ENCODE measurements around the gene PCBP3.

DNA sequence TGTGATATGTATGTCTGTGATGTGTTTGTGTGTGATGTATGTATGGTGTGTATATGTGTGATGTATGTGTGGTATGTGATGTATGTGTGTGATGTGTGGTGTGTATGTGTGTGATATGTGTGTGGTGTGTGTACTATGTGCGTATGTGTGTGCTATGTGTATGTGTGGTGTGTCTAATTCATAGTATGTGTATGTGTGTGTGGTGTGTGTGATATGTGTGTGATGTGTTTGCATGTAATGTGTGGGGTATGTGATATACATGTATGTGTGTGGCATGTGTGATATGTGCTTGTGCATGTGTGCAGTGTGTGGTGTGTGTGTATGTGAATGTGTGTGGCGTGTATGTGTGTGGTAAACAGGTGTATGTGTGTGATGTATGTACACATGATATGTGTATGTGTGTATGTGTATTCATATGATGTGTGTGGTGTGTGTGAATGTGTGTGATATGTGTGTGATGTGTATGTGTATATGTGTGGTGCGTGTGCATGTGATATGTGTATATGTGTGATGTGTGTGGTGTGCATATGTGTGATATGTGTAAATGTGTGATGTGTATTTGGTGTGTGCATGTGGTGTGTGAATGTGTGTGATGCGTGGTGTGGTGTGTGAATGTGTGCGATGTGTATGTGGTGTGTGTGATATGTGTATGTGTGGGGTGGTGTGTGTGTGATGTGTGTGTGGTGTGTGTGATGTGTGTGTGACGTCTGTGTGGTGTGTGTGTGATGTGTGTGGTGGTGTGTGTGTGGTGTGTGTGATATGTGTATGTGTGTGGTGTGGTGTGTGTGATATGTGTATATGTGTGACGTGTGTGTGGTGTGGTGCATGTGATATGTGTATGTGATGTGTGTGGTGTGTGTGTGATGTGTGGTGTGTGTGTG, 8.0 kb upstream of the PCBP3 start:
- TF ChIP-seq, protein P1, sequence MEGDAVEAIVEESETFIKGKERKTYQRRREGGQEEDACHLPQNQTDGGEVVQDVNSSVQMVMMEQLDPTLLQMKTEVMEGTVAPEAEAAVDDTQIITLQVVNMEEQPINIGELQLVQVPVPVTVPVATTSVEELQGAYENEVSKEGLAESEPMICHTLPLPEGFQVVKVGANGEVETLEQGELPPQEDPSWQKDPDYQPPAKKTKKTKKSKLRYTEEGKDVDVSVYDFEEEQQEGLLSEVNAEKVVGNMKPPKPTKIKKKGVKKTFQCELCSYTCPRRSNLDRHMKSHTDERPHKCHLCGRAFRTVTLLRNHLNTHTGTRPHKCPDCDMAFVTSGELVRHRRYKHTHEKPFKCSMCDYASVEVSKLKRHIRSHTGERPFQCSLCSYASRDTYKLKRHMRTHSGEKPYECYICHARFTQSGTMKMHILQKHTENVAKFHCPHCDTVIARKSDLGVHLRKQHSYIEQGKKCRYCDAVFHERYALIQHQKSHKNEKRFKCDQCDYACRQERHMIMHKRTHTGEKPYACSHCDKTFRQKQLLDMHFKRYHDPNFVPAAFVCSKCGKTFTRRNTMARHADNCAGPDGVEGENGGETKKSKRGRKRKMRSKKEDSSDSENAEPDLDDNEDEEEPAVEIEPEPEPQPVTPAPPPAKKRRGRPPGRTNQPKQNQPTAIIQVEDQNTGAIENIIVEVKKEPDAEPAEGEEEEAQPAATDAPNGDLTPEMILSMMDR (IDR thresholded peaks at IDR 0.05): no peak
- TF ChIP-seq ZFX (IDR thresholded peaks at IDR 0.05; ENCODE audit: borderline replicate concordance): no peak

All from 22Rv1 (cell line).